GM21367 (cell line): ENCODE results near the gene OCA2.
"Not testable (repeated sequence)": the region's sequence is repeated elsewhere in the genome, so short reads cannot be mapped to it uniquely, and the experiment has no call there.

Source experiments
- ATAC-seq: cut with Tn5 transposase; IDR thresholded peaks from one replicate; pipeline ENCODE4 v1.9.1; 2021; ENCODE audit not compliant: unreplicated experiment

Gene OCA2

DNA sequence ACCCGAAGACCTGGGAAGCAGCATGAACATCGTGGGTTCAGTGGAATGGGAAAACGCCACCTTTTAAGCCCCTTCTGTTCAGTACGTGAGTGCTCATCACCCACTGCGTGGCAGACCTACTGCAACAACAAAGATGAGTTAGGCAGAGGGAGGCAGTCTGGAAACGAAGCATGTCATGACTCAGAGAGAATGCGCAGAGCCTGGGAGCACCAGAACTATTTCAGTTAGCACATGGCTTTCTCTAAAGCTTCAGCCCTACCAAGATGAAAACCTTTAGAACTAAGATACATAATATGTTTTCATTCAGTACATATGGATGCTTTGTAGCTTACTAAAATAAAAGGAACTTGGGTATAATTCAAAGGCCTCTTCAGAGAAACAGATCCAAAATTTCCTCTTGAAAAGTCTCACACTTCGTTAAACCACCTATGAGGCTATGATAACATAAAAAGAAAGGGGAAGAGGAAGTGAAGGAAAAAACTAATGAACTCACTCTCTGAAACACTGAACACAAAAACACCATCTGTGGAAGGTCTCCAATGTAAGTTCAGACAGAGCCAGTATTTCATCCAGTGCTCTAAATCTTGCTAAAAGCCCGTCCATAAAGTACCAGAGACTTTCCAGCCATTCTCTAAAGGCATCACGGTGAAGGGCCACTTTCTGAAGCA lies 140.1 kb downstream of the OCA2 start:
- ATAC-seq: no peak

DNA sequence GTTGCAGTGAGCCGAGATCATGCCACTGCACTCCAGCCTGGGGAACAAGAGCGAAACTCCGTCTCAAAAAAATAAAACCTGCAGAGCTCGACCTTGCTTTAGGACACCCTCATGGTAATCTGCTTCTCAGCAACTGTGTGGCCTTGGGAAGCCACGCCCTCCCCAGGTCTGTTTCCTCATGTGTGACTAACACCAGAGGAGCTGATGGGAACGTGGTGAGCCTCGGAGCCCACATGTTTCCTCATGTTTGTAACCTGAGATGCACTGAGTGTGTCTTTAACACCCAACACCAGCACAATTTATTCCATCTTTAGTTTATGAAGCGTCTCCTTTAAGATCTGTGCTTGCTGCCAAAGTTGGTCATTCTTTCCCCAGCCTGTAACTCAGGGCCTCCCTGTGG lies 142.8 kb downstream of the OCA2 start:
- ATAC-seq: no peak

DNA sequence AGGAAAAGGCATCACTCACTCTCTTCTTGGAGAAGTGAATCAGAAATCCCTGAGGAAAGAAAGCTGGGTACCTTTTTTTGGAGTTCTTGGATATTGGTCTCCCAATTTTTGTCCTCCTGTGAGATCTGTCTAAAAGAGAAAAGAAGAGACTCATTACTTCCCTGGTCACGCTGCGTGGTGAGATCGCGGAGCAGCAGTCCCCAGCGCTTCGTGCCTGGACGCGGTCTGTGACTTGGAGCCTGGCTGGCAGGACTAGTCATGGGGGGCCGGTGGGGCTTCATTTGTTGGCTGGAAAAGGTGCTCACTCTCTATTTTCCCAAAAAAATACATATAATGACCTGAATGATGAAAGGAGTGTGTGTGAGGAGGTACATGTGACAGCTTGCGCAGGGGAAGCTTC lies 144.0 kb downstream of the OCA2 start:
- ATAC-seq: no peak

DNA sequence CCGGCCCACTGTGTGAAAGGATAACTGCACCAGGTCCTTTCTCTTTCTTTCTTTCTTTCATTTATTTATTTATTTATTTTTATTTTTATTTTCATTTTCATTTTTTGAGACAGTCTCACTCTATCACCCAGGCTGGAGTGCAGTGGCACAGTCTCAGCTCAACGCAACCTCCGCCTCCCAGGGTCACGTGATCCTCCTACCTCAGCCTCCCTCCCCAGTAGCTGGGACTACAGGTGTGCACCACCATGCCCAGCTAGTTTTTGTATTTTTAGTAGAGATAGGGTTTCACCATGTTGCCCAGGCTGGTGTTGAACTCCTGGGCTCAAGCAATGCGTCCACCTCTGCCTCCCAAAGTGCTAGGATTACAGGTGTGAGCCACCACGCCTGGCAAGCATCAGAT lies 146.5 kb downstream of the OCA2 start:
- not testable (repeated sequence) for ATAC-seq

DNA sequence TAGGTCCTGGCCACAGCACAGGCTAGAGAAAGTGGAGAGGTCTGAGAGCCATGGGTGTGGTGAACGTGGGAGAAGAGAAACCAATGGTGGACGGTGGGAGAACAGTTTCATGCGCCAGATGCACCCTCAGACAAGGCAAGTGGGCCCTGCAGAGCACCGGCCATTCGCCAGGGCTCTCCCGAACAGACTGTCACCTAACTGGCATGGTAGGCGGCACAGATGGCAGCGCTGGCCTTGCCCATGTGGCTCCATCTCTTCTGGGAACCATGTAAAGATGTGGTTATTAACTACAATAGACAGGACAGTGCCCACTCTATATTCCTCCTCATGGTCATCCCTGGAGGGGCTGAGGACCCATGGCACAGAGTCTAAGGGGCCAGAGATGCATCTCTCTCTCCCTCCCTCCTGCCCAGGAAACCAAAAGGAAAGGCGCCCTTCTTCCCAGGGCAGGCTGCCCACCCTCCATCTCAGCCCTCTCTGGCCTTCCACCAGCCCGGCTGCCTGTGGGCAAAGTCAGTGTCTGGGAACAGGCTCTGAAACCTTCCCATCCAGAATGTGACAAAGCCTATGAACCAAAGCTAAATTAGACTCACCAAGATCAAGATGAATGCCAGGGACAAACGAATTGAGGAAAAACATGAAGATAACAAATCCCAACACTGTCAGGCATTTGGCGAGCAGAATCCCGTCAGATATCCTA lies 147.8 kb downstream of the OCA2 start:
- no peak for ATAC-seq

DNA sequence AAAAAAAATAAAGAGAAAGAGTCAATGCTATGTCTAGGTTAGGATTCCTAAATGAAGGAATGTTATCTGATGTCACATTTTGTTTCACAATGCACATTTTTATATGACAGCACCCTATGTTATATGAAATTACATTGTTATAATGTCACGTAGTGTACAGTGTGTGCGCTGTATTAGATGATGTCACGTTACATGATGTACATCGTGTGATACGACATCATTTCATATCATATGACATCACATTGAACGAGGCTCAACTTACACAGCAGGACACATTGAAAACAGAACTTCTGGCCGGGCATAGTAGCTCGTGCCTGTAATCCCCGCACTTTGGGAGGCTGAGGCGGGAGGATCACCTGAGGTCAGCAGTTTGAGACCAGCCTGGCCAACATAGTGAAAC lies 150.0 kb downstream of the OCA2 start:
- ATAC-seq: no peak

DNA sequence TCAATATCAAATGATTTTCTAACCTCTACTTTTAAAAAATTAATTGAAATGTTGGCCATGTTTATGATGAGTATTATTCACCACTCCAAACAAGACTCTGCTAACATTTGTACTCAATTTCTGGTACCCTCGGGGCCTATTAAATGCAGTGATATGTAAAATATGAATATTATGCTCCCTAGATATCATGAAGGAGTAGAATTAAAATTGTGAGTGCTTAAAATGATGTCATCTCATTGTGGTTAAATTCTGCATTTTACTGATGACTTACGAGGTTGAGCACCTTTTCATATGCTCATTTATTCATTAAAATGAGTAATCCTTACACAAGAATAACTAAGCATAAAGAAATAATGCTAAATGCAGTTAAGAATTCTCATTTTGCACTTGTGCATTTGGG lies 159.9 kb downstream of the OCA2 start:
- no peak for ATAC-seq

DNA sequence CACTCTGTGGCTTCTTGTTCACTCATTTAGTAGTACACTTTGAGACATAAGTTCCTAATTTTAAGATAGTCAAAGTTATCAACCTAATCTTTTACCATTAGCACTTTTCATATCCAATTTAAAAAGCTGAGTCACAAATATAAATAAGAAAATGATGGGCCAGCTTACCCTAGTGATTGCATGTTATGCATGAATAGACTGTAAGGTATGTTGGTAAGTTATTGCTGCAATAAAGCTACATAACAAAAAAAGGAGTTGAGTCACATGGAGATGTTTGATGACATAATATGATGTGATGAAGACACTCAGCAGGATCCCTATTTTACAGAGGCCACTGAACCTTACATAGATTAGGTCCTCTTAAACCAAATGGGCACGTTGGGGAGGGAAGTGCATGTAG lies 161.3 kb downstream of the OCA2 start:
- ATAC-seq: no peak

DNA sequence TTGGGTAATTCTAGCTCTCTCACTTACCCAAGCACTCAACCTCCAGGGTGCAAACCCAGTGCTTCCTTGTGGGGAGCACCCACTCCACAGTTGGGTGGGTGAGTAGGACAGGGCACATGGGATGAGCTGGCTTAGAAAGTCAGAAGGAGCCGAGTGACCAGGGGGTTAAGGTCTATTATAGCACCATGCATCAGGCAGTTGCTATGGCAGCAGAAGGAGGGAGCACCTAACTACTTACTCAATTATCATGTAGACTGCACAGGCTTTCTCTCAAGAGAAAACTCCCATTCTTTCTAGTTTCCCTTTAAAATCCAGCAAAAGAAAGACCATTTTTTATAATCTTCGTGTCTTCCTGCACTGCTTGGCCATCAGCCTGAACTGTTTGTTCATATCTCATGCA lies 163.0 kb downstream of the OCA2 start:
- no peak for ATAC-seq

DNA sequence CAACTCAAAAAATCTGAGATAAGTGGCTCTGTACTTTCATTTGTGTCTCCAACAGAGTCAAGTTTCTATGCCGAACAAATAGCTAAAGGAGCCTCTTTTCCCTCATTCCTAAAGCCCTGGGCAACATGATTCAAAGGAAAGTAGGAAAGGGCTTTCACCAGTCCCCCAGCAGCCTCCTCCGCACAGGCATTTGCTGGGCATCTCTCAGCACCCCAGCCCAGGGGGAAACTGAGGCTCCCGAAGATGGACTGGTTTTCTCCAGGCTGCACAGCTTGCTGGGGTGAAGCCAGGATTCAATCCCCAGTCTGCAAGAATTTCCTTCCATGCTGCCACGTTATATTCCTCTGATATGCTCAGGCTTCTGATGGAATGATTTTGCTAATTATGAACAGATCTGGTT lies 163.8 kb downstream of the OCA2 start:
- ATAC-seq: no peak

DNA sequence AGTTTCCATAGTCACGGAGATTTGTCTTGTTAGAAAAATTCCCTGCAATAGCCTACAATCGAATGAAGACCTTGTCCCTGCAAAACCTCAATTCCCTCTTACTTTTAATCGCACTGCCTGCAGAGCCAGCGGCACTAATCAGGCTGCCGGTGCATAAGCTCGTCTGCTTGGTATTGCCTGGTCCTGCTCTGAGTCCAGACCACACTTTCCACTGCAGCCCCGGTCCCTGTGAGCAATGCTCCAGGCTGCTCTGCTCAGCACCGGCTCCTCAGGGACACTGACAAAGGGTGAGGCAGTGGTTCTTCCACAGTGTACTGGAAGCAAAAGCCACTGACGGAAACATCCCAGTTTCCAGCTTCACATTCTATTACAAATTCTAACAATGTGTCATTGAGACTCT lies 164.3 kb downstream of the OCA2 start:
- ATAC-seq: no peak

DNA sequence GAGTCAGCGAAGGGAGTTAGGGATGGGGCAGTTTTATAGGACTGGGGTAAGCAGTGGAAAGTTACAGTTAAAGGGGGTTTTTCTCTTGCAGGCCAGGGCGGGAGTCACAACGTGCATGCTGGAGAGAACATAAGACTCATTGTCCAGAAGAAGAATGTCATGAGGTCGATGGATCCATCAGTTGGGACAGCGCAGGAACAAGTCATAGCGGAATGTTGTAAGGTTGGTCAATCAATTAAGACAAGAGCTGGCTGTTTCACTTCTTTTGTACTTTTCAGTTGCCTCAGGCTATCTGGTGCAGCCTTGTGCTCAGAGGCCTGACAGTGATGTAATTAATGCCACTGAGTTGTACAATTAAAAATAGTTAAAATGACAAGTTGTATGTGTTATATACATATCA lies 165.6 kb downstream of the OCA2 start:
- ATAC-seq: no peak

DNA sequence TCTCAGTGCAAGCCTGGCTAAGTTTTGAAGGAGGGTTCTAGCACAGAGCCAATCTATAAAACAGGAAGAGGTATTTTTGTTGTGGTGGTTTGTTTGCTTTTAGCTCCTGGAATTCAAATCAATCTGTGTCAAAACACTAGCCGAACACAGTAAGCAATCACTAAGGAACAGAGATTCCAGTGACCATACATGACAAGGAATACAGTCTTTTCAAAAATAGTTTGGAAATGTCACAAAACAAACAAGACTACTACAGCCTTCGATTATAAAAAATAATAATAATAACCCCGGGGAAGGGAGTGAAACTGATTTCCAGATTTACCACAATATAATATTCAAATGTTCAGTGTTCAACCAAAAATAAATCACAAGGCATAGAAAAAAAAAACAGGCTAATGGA lies 166.5 kb downstream of the OCA2 start:
- ATAC-seq: no peak

DNA sequence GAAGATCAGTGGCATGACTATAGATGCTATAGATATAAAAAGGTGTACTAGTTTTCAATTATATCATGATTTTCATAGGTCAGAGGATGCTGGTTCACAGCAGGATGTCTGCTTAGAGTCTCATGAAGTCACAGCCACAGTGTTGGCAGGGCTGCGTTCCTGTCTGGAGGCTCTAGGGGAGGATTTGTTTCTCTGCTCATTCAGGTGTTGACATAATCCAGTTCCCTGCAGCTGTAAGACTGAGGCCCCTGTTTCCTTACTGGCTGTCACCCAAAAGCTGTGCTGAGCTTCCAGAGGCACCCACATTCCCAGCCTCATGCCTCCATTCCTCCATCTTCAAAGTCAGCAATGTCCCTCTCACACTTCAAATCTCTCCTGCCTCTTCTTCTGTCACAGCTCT lies 170.7 kb downstream of the OCA2 start:
- ATAC-seq: no peak

DNA sequence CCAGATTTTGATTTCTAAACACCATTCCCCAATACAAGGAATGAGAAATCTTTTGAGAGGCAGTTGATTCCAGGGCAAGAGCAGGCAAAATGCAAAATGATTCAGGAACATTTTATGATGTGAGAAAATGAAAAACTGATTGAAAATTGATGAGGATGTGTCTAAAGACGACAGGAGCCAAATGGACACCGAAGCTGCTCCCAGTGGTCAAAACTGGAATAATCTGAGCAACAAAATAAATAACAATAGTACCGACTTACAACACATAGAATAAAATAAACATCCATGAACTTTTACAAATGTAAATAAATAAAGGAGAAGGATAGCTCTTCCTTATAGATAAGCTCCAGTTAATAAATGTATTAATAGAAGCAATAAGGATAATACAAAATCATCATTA lies 186.8 kb downstream of the OCA2 start:
- ATAC-seq: no peak

DNA sequence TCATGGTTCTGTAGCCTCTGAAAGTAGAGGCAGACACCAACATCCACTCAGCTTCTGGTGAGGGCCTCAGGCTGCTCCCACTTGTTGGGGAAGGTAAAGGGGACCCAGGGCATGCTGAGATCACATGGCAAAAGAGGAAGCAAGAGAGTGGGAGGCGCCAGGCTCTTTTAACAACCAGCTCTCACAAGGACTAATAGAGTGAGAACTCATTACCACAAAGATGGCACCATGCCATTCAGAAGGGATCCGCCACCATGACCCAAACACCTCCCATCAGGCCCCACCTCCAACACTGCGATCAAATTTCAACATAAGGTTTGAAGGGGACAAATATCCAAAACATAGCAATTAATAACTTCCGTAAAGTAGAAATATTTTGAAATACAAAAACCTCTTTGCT lies 192.3 kb downstream of the OCA2 start:
- ATAC-seq: no peak

DNA sequence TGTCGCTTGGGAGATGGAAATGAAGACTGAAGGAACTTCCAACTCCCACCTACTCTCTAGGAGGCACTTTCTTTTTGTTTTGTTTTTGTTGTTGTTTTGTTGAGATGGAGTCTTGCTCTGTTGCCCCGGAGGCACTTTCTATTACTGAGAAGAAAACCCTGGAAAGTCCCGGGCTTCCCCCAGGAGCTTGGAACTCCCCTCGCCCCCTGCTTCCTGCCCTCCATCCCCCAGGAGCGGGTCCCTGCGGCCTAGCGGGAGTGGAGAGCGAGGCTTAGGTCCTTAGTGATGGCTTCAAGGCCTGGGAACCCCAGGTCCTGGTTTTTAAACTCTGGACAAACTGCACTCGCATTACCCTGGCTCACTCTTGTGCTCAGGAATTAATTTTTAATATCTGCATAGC lies 195.7 kb downstream of the OCA2 start:
- ATAC-seq: no peak

DNA sequence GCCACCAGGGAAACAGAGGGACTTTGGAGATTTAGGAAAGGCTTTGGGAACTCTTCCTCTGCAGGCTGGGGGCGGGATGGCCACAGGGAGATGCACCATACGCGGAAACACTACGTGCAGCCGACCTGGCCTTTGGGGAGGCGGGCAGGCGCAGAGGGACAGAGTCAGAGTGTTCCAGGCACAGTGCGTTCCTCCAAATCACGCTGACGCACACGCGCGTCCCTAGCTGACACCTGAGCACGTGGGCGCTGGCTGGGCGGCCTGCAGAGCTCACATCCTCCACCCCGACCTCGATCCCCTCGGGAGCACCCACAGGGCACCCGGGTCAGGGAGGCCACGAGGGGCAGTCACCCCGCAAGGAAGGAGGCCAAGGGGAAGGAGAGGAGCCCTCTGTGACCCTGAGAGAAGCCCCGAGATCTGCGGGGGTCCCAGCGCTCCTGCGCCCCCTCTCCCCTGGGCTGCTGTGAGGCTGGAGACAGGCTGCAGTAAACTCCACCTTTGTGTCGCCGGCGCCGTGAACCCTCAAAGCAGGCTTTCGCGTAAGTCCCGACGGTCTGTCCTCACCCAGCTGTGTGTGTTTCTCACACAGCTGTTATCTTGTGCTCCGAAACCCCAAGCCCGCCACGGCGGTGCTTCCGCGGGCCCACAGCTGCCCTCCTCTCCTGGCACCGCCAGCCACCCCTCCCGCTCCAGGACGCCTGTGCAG lies 196.3 kb downstream of the OCA2 start:
- ATAC-seq: no peak

DNA sequence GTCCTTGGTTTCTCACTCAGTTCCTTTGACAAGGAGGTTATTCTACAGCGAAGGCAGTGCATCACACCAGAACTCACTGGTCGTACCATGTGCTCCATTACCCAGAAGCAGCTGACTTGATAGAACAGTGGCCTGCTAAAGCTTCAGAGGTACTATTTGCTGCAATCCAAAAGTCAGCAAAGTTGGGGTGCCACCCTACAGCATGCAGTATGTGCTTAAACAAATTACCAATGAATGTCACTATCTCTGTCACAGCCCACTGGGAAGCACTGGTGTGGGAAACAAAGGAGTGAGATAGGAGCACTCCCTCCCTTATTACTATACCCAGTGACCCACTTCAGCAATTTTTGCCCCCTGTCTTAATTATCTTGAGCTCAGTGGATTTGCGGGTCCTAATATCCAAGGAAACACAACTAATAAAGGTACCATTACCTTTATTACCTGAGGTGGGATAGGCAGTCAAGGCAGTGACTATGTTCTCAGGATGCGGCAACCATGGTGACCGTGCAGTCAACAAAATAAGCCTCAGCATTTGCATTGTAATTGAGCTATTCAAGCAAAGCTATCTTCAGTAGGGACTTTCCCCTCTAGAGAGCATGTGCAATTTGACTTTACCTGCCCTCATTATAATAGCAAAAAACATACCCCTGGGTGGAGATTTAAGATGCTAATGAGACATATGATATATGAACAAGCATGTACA lies 199.4 kb downstream of the OCA2 start:
- ATAC-seq: no peak

DNA sequence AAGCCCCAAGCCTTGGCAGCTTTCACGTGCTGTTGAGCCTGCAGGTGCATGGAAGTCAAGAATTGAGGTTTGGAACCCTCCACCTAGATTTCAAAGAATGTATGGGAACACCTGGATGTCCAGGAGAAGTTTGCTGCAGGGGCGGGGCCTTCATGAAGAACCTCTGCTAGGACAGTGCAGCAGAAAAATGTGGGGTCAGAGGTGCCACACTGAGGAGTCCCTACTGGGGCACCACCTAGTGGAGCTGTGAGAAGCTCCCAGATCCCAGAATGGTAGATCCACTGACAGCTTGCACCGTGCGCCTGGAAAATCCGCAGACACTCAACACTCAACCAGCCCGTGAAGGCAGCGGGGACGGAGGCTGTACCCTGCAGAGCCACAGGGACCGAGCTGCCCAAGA lies 201.6 kb downstream of the OCA2 start:
- ATAC-seq: no peak

DNA sequence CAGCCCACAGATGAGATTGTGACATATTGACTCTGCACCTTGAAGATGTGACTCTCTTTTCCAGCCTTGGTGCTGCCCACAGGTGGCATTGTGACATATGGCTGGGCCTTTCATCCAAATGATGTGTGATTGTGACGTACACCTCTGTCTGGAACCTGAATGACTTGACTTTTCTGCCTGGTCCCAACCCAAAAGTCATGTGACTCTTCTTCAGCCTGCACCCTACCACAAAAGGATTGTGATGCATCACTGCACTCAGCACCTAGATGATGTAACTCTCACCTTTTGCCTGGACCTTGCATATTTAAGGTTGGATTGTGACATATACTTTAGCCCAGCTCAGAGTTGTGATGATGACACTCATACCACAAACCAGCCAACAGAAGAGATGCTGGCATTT lies 204.5 kb downstream of the OCA2 start:
- ATAC-seq: no peak

DNA sequence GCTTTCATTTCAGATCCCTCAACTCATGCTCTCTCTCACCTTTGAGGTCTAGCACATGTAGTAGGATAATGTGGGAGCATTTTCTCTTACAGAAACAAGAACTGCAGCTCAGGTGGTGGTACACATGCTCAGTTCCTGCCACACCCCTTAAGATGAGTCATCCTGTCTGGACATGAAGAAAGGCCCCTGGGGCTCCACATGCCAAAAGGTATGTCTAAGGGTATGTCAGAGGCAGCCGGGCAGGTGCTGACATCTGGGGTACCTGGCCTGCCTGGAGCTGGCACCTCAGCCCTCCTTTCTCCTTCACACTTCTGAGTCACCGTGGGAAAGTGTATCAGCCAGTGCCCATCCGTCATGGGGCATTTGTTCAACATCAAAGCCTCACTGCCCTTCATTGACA lies 209.9 kb downstream of the OCA2 start:
- ATAC-seq: no peak
